ENCODE measurements around the gene SRF. TPM values are rescaled to one million over a fixed set of nuclear protein-coding genes. Genes with fewer than 3 reads are reported as not detected.

SRF gene
- total RNA-seq, 1 experiment from 2014 or later = 33.2 TPM

- Histone ChIP-seq H3K9me3 (ENCODE audit: low read depth, low read length, poor library complexity, severe bottlenecking) (no peaks in the 10 kb centered on the region), H3K36me3 (ENCODE audit: insufficient read depth, low read length, poor library complexity, severe bottlenecking) (peaks cover 5% of the 10 kb centered on the region), H3K4me1 (ENCODE audit: insufficient read depth, low read length, poor library complexity, severe bottlenecking) (no peaks in the 10 kb centered on the region), H3K27me3 (replicated peaks; ENCODE audit: insufficient read depth, low read depth, low read length, poor library complexity) (no peaks in the 10 kb centered on the region), H3K4me3 (ENCODE audit: low read depth, low read length, poor library complexity, severe bottlenecking) (no peak overlapping the region), H3K27ac (ENCODE audit: low read depth, low read length, poor library complexity, severe bottlenecking) (no peak overlapping the region)
- ChIA-PET POLR2A (ENCODE audit: low non-redundant PET) (no interaction called here), CTCF (no interaction called here)
- DNase-seq (ENCODE audit: low spot score) = no peak
- intact Hi-C loops (cut with micrococcal nuclease; ENCODE audit: unreplicated experiment) = no loop called here
- TF ChIP-seq EZH2 (IDR thresholded peaks at IDR 0.05; ENCODE audit: borderline replicate concordance, low read depth, low read length, poor library complexity, severe bottlenecking) (no peak), CTCF (conservative IDR thresholded peaks at IDR 0.05; ENCODE audit: low read depth, low read length) (no peak)
- no TSS peak for BruUV-seq (replicated peaks)
Measured at GRCh38 chr6:43215066-43215465, 44.0 kb downstream of the SRF start.

- TF ChIP-seq CTCF (conservative IDR thresholded peaks at IDR 0.05; ENCODE audit: low read depth, low read length) = no peak
- TF ChIP-seq EZH2 (IDR thresholded peaks at IDR 0.05; ENCODE audit: borderline replicate concordance, low read depth, low read length, poor library complexity, severe bottlenecking) = no peak
- Histone ChIP-seq H3K27ac (ENCODE audit: low read depth, low read length, poor library complexity, severe bottlenecking) (no peak overlapping the region), H3K36me3 (ENCODE audit: insufficient read depth, low read length, poor library complexity, severe bottlenecking) (peaks cover 5% of the 10 kb centered on the region), H3K4me3 (ENCODE audit: low read depth, low read length, poor library complexity, severe bottlenecking) (no peak overlapping the region), H3K4me1 (ENCODE audit: insufficient read depth, low read length, poor library complexity, severe bottlenecking) (no peaks in the 10 kb centered on the region), H3K27me3 (replicated peaks; ENCODE audit: insufficient read depth, low read depth, low read length, poor library complexity) (no peaks in the 10 kb centered on the region), H3K9me3 (ENCODE audit: low read depth, low read length, poor library complexity, severe bottlenecking) (no peaks in the 10 kb centered on the region)
- ChIA-PET CTCF (no interaction called here), POLR2A (ENCODE audit: low non-redundant PET) (no interaction called here)
- DNase-seq (ENCODE audit: low spot score) = no peak
- no TSS peak for BruUV-seq (replicated peaks)
- intact Hi-C loops (cut with micrococcal nuclease; ENCODE audit: unreplicated experiment) = no loop called here
Measured at GRCh38 chr6:43216200-43216599, 45.1 kb downstream of the SRF start.

GRCh38 chr6:43217351-43217750, 46.3 kb downstream of the SRF start:
- H3K4me1 ChIP-seq (ENCODE audit: insufficient read depth, low read length, poor library complexity, severe bottlenecking) = no peaks in the 10 kb centered on the region
- TF ChIP-seq CTCF (conservative IDR thresholded peaks at IDR 0.05; ENCODE audit: low read depth, low read length) = no peak
- TF ChIP-seq EZH2 (IDR thresholded peaks at IDR 0.05; ENCODE audit: borderline replicate concordance, low read depth, low read length, poor library complexity, severe bottlenecking) = no peak
- no peaks in the 10 kb centered on the region for H3K9me3 ChIP-seq (ENCODE audit: low read depth, low read length, poor library complexity, severe bottlenecking)
- H3K4me3 ChIP-seq (ENCODE audit: low read depth, low read length, poor library complexity, severe bottlenecking) = no peak overlapping the region
- ChIA-PET POLR2A (ENCODE audit: low non-redundant PET) (no interaction called here), CTCF (no interaction called here)
- DNase-seq (ENCODE audit: low spot score) = no peak
- peaks cover 5% of the 10 kb centered on the region for H3K36me3 ChIP-seq (ENCODE audit: insufficient read depth, low read length, poor library complexity, severe bottlenecking)
- no TSS peak for BruUV-seq (replicated peaks)
- no peak overlapping the region for H3K27ac ChIP-seq (ENCODE audit: low read depth, low read length, poor library complexity, severe bottlenecking)
- H3K27me3 ChIP-seq (replicated peaks; ENCODE audit: insufficient read depth, low read depth, low read length, poor library complexity) = no peaks in the 10 kb centered on the region
- intact Hi-C loops (cut with micrococcal nuclease; ENCODE audit: unreplicated experiment) = no loop called here

All from A673 (cell line).